Measurements from ENCODE around the gene POMT2.

DNA sequence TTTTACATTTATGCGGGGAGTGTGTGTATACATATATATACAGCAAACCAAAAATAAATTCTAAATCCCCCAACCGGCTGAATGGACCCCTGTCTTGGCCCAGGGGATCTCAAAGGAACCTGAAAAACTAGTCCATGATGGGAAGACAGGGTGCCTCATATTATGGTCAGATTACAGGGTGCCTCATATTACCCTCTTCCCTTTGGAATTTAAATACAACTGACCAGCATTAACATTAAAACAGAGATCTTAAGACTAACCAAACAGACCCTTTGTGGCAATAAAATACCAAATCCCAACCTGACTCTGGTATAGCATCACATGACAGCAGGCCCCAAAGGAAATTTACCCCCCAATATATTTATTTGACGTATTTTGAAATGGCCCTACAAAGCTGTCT is 17.2 kb upstream of the POMT2 start:
- no peak for TF ChIP-seq POLR2A (IDR thresholded peaks at IDR 0.05)
- TF ChIP-seq, protein P1, sequence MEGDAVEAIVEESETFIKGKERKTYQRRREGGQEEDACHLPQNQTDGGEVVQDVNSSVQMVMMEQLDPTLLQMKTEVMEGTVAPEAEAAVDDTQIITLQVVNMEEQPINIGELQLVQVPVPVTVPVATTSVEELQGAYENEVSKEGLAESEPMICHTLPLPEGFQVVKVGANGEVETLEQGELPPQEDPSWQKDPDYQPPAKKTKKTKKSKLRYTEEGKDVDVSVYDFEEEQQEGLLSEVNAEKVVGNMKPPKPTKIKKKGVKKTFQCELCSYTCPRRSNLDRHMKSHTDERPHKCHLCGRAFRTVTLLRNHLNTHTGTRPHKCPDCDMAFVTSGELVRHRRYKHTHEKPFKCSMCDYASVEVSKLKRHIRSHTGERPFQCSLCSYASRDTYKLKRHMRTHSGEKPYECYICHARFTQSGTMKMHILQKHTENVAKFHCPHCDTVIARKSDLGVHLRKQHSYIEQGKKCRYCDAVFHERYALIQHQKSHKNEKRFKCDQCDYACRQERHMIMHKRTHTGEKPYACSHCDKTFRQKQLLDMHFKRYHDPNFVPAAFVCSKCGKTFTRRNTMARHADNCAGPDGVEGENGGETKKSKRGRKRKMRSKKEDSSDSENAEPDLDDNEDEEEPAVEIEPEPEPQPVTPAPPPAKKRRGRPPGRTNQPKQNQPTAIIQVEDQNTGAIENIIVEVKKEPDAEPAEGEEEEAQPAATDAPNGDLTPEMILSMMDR (IDR thresholded peaks at IDR 0.05) = no peak
